HG03159 (cell line): Measurements from ENCODE around the gene FAU.

Source experiments
- ATAC-seq: cut with Tn5 transposase; IDR thresholded peaks from one replicate; pipeline ENCODE4 v1.9.1; 2021; ENCODE audit warnings: mild to moderate bottlenecking, moderate library complexity; ENCODE audit not compliant: unreplicated experiment

Gene FAU

GRCh38 chr11:65109231-65110198 is 12.4 kb downstream of the FAU start:
- no peak for ATAC-seq

DNA sequence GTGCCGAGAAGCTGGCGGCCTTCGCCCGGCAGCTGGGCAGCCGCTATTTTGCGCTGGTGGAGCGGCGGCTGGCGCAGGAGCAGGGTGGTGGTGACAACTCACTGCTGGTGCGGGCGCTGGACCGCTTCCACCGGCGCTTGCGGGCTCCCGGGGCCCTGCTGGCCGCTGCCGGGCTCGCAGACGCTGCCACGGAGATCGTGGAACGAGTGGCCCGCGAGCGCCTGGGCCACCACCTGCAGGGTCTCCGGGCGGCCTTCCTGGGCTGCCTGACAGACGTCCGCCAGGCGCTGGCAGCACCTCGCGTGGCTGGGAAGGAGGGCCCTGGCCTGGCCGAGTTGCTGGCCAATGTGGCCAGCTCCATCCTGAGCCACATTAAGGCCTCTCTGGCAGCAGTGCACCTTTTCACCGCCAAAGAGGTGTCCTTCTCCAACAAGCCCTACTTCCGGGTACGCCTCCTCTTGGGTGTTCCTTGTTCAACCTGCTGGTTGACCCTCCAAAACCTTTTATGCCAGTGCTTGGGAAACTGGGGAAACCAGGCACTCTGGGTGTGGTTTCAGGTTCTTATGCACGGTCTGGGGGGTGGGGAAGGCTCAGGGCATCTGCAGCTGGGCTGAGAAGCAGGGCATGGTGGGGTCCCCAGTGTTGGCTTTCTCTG is 13.3 kb downstream of the FAU start:
- no peak for ATAC-seq

DNA sequence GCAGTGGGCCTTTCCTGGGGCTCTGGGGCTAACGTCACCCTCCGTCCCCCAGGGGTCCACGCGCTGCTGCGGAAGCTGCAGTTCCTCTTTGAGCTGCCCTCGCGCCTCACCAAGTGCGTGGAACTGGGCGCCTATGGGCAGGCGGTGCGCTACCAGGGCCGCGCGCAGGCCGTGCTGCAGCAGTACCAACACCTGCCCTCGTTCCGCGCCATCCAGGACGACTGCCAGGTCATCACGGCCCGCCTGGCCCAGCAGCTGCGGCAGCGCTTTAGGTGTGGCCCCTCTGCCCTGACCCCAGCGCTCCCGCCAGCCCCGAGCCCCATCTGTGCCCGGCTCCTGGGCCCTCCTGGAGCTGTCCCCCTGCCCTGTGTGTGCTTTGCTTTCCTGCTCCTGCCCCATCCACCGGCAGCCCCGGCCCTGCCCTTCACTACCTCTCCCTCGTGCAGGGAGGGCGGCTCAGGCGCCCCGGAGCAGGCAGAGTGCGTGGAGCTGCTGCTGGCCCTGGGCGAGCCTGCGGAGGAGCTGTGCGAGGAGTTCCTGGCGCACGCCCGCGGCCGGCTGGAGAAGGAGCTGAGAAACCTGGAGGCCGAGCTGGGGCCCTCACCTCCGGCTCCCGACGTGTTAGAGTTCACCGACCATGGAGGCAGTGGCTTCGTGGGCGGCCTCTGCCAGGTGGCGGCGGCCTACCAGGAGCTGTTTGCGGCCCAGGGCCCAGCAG is 14.0 kb downstream of the FAU start:
- no peak for ATAC-seq

GRCh38 chr11:65107078-65107477 is 14.9 kb downstream of the FAU start:
- ATAC-seq, result no peak

GRCh38 chr11:65104628-65105027 is 17.3 kb downstream of the FAU start:
- ATAC-seq, result no peak

DNA sequence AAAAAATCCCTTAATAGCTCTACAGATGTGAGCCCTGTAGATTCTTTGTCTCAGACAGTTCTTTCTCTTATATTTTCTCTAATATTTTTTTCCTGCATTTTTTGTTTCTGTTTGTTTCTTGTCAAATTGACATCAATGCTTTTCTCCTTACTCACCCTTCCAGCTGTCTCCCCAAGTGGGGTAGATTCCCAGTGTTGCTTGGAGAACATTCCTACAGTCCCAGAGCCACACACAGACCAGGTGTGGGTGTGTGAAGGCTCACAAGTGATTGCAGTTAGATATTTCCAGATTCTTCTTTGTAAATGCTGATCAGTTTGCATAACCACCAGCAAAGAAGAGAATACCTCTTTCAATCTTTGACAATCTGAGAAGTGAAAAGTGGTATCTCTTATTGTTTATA is 18.5 kb downstream of the FAU start:
- ATAC-seq, result no peak

DNA sequence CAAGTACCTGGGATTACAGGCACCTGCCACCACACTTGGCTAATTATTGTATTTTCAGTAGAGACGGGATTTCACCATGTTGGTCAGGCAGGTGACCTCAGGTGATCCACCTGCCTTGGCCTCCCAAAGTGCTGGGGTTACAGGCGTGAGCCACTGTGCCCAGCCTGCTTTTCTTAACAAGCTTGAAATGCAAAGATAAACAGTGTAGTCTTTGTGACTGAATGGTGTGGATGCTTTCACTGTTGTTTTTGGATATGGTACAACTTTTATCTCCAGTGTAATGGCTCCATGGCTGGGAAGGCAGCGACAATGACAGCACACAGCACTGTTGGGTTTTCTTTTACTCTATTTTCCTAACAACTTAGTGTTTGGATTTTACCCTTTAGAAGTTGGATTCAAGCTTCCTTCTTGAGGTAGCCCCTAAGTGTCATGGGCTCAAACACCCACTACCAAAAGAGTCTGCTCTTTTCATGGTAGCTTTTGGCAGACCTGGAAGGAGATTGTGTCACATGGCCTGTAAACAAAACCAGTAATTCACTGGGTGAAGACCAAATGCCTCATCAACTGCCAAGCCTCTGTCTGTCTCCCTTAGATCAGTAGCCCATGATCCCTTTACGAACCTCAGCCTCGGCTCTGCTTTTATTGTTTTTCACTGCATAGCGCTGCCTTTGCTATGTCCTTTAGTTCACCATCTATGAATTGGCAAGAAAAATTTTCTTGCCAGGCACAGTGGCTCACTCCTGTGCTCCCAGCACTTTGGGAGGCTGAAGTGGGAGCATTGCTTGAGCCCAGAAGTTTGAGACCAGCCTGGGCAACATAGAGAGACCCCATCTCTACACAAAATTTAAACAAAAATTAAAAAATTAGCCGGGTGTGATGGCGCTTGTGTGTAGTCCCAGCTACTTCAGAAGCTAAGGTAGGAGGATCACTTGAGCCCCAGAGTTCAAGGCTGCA is 19.5 kb downstream of the FAU start:
- ATAC-seq, result no peak

DNA sequence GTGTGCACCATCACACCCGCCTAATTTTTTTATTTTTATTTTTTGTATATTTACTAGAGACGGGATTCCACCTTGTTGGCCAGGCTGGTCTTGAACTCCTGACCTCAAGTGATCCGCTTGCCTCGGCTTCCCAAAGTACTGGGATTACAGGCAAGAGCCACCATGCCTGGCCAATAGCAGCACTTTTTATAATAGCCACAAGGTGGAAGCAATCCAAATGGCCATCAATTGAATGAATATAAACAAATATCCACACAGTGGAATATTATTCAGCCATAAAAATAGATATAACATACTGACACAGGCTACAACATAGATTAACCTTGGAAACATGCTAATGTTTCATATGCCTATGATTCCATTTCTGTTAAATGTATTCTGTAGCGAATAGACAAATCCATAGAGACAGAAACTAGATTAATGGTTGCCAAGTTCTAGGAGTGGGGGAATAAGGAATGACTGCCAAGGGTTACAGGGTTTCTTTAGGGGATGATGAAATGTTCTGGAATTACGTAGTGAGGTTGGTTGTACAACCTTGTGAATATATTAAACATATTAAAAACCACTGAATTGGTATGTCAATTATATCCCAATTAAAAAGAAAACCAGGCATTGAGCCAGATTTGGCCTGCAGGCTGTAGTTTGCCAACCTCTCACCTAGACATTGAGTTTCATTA is 21.1 kb downstream of the FAU start:
- ATAC-seq, result no peak

DNA sequence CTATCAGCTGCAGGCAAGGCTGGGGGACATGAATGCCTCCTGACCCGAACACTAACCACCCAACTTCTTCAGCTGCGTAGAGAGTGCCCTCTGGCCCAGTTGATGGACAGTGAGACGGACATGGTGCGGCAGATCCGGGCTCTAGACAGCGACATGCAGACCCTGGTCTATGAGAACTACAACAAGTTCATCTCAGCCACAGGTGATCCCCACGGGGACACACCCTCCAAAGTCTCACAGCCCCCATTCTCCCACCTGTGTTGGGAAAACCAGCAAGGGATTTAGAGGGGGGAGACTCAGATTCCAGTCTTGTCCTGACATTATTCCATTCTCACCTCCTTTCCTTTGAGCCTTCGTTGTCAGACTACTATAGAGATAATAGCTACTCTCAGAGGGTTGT is 25.0 kb downstream of the FAU start:
- ATAC-seq, result no peak

- ATAC-seq, result peak; percentile 88
Measured at GRCh38 chr11:65095974-65096806, 25.7 kb downstream of the FAU start, which contains the start of gene VPS51. TSS of gene VPS51 (plus strand) at chr11:65096214. CDS start at chr11:65096251, 37 bp downstream.

- ATAC-seq, result no peak
Measured at GRCh38 chr11:65095427-65095826, 26.5 kb downstream of the FAU start.

DNA sequence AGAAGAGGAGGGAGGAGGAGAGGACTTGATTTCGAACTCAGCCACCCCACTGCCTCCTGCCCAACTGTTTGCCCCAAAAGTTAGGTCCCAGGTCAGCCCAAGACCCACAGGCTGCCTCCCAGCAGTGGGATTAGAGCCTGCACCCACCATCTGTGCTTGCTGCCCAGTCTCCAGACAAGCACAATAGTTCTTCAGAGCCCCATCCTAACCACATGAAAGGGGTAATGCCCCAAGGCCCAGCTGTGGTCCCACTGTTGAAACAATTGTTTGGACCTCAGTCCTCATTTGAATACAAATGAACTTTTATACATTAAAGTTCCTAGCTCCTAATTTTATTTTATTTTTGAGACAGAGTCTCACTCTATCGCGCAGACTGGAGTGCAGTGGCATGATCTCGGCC is 31.3 kb downstream of the FAU start:
- ATAC-seq, result no peak

GRCh38 chr11:65089621-65090020 is 32.3 kb downstream of the FAU start:
- no peak for ATAC-seq

DNA sequence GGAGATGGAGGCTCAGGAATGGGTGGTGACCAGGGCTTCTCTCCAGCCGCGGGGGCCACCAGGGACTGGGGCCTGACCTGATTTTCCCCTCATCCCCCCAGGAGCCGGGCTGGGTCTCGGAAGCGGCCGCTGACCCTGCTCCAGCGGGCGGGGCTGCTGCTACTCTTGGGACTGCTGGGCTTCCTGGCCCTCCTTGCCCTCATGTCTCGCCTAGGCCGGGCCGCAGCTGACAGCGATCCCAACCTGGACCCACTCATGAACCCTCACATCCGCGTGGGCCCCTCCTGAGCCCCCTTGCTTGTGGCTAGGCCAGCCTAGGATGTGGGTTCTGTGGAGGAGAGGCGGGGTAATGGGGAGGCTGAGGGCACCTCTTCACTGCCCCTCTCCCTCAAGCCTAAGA is 34.1 kb downstream of the FAU start:
- no peak for ATAC-seq

DNA sequence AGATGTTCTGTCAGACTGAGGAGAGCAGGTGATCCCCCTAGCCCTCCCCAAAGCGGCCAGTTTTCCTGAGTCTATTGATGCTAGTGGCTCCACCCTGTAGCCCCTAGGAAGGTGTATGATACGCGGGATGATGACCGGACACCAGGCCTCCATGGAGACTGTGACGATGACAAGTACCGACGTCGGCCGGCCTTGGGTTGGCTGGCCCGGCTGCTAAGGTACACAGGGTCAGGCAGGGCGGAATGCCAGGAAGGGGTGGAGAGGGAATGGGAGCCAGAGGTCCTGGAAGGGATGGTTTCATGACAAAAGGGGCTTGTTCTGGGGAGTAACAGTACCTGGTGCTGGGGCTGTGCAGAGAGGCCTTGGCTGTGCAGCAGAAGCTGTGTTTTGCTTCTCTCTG is 34.7 kb downstream of the FAU start:
- no peak for ATAC-seq

GRCh38 chr11:65086809-65087208 is 35.1 kb downstream of the FAU start:
- ATAC-seq, result no peak

DNA sequence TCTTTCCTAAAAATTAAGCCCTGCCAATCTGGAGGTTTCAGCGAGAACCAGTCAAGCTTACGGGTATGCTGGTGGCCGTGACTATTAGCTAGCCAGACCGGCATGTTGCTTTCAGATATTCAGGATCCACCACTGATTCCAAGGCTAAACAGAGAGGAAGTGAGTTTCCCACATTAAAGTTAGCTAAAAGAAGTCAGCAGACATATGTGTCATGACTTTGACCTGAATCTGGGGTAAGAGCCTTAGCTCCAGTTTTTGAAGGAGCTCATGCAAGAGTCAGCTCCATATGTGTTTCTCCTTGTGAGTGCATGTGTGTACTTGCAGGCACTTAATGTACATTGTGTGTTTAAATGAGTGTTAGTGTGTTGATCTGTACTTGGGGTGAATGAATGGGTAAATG is 36.5 kb downstream of the FAU start:
- no peak for ATAC-seq

GRCh38 chr11:65084598-65085375 is 37.1 kb downstream of the FAU start:
- ATAC-seq, result peak; percentile 4
